HepG2 (cell line): ENCODE measurements around the gene RSF1. TPM values are rescaled to one million over a fixed set of nuclear protein-coding genes. Genes with fewer than 3 reads are reported as not detected.
A peak's percentile ranks its signal among the peaks of the same experiment; 100 is the strongest.

ENCODE experiments used
- CEBPG ChIP-seq: IDR thresholded peaks from 2 replicates; pipeline ENCODE4 v1.6.1; 2016
- CREB1 ChIP-seq, 2 experiments: fragments of 450-650 bp in 1 of 2; IDR thresholded peaks; 2 replicates each; pipeline ENCODE4 v1.6.1; 2016 to 2017; ENCODE audit warnings: control low read depth in 1 of 2, mild to moderate bottlenecking in 1 of 2, missing compliant biosample characterization in 1 of 2, missing genetic modification characterization in 1 of 2
- FOXO1 ChIP-seq: sonication (generic); formaldehyde crosslinking; IDR thresholded peaks from 2 replicates; pipeline ENCODE4 v1.4.0; 2020; ENCODE audit warnings: missing genetic modification reagents
- HHEX ChIP-seq: IDR thresholded peaks from 2 replicates; pipeline ENCODE4 v1.6.1; 2016; ENCODE audit warnings: control low read depth
- KMT2B ChIP-seq: IDR thresholded peaks from 2 replicates; pipeline ENCODE4 v1.6.1; 2016; ENCODE audit warnings: missing genetic modification reagents, missing compliant biosample characterization
- MEF2D ChIP-seq: sonication (generic); formaldehyde crosslinking; IDR thresholded peaks from 2 replicates; pipeline ENCODE4 v1.5.1; 2020; ENCODE audit warnings: mild to moderate bottlenecking, missing genetic modification reagents
- RELA ChIP-seq: sonication (generic); formaldehyde crosslinking; IDR thresholded peaks from 2 replicates; pipeline ENCODE4 v1.4.0; 2020; ENCODE audit warnings: missing genetic modification reagents
- SAFB2 ChIP-seq: sonication (generic); formaldehyde crosslinking; IDR thresholded peaks from 2 replicates; pipeline ENCODE4 v1.5.1; 2020; ENCODE audit warnings: missing genetic modification reagents, low read depth, mild to moderate bottlenecking, borderline replicate concordance
- SRY ChIP-seq: sonication (generic); formaldehyde crosslinking; IDR thresholded peaks from 2 replicates; pipeline ENCODE4 v1.8.0; 2022; ENCODE audit warnings: mild to moderate bottlenecking, missing genetic modification reagents
- XBP1 ChIP-seq: sonication (generic); formaldehyde crosslinking; IDR thresholded peaks from 2 replicates; pipeline ENCODE4 v1.5.0; 2020; ENCODE audit warnings: missing genetic modification reagents
- ZNF138 ChIP-seq: sonication (generic); formaldehyde crosslinking; IDR thresholded peaks from 2 replicates; pipeline ENCODE4 v1.5.0; 2020; ENCODE audit warnings: mild to moderate bottlenecking, low read depth, missing genetic modification reagents
- ZNF20 ChIP-seq: sonication (generic); formaldehyde crosslinking; IDR thresholded peaks from 2 replicates; pipeline ENCODE4 v1.4.0; 2020; ENCODE audit warnings: mild to moderate bottlenecking, moderate library complexity, missing genetic modification reagents
- ZNF441 ChIP-seq: sonication (generic); formaldehyde crosslinking; IDR thresholded peaks from 2 replicates; pipeline ENCODE4 v1.7.0; 2021; ENCODE audit warnings: missing genetic modification reagents, borderline replicate concordance
- ZNF746 ChIP-seq: sonication (generic); formaldehyde crosslinking; IDR thresholded peaks from 2 replicates; pipeline ENCODE4 v1.8.0; 2022; ENCODE audit warnings: mild to moderate bottlenecking, missing genetic modification reagents
- ZNF747 ChIP-seq: sonication (generic); formaldehyde crosslinking; IDR thresholded peaks from 2 replicates; pipeline ENCODE4 v1.8.1; 2023; ENCODE audit warnings: missing genetic modification reagents, mild to moderate bottlenecking, borderline replicate concordance
- ZNF879 ChIP-seq: sonication (generic); formaldehyde crosslinking; IDR thresholded peaks from 2 replicates; pipeline ENCODE4 v1.8.1; 2023; ENCODE audit warnings: missing genetic modification reagents
- polyA plus RNA-seq, 8 experiments: library from polyadenylated mRNA; depleted of rRNA in 3 of 8; stranded (reverse) in 7 of 8; unstranded in 1 of 8; fragments of >200 nt; fragmentation: Illumina TruSeq in 4 of 8; extraction: Trizol in 4 of 8; gene quantifications; 2 replicates each; pipeline versions ENCODE4 v1.2.1 to v1.2.3, GENCODE V29; 2011 to 2016; ENCODE audit warnings: low read depth in 4 of 8, missing spikeins in 1 of 8, mixed read lengths in 1 of 8; ENCODE audit not compliant: insufficient read depth in 1 of 8
- total RNA-seq, 5 experiments: library from RNA; depleted of rRNA; stranded (reverse); fragments of >200 nt; fragmentation: Illumina TruSeq; extraction: Trizol; gene quantifications; 2 replicates each; pipeline ENCODE4 v1.2.3, GENCODE V29; 2016; ENCODE audit warnings: low read depth in 1 of 5
- TF ChIP-seq, protein P1 (sequence below): sonication (generic); formaldehyde crosslinking; IDR thresholded peaks from 2 replicates; pipeline ENCODE4 v1.8.0; 2022; ENCODE audit warnings: mild to moderate bottlenecking, missing genetic modification reagents; ENCODE audit not compliant: insufficient replicate concordance
- TF ChIP-seq, protein P2 (sequence below): sonication (generic); formaldehyde crosslinking; IDR thresholded peaks from 2 replicates; pipeline ENCODE4 v1.8.1; 2023; ENCODE audit warnings: missing genetic modification reagents, inconsistent platforms, borderline replicate concordance
- TF ChIP-seq, protein P3 (sequence below): IDR thresholded peaks from 2 replicates; pipeline ENCODE4 v1.6.1; 2016; ENCODE audit warnings: missing biosample characterization, missing genetic modification reagents, low read depth
- TF ChIP-seq, protein P4 (sequence below): sonication (generic); formaldehyde crosslinking; IDR thresholded peaks from 2 replicates; pipeline ENCODE4 v1.4.0; 2020; ENCODE audit warnings: missing genetic modification reagents
- TF ChIP-seq, protein P5 (sequence below): conservative IDR thresholded peaks from 2 replicates; pipeline ENCODE4 v1.6.1; 2018; ENCODE audit warnings: missing genetic modification reagents

Gene RSF1
- total and polyA plus RNA-seq, 2 of the 13 experiments (the other 11 are each of a cell fraction or from before 2014, with no cell fraction given) = 15.5 to 33.1 TPM

DNA sequence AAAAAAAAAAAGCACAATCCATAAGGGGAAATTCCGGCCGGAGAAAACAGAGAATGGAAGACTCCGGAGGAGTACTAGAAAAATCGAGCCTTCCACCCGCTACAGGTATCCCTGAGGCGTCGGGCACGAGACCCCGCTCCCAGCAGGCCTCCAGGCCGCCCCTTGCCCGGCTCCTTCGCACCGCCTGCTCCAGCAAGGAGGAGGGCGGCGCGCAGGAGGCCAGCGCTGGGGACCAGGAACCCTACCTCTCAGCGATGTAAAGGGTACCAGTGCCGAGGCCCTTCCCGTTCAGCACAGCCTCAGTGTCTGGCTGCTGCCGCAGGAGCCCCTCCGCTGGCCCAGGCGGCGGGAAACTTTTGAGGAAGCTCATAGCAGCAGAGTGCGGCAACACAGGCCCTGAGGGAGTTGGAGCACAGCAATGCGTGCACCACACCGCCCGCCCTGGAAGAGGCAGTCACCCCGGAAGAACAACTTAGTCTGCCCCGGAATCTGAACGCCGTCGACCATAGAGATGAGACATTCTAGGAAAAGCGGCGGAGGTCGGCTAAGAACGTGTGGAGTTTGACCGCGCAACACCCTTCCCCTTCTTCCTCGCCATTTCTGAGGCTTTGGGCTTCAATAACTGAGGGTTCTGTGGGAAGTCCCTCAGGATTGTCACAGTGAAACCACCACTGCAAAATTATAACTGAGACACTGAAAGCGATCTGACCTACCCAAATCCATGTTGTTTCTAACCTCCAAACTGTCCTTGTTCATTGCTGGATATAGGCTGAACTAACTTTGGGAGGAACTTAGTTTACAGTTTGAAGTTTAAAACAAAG is 183.0 kb downstream of the RSF1 start, which contains the start of gene CLNS1A (continued):
- TF ChIP-seq, protein P1, sequence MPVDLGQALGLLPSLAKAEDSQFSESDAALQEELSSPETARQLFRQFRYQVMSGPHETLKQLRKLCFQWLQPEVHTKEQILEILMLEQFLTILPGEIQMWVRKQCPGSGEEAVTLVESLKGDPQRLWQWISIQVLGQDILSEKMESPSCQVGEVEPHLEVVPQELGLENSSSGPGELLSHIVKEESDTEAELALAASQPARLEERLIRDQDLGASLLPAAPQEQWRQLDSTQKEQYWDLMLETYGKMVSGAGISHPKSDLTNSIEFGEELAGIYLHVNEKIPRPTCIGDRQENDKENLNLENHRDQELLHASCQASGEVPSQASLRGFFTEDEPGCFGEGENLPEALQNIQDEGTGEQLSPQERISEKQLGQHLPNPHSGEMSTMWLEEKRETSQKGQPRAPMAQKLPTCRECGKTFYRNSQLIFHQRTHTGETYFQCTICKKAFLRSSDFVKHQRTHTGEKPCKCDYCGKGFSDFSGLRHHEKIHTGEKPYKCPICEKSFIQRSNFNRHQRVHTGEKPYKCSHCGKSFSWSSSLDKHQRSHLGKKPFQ (CRISPR knock-in tag) = no peak
- TF ChIP-seq ZNF441 (CRISPR knock-in tag) = peak; percentile 84
- TF ChIP-seq FOXO1 (CRISPR knock-in tag) = peak; percentile 72
- TF ChIP-seq MEF2D (CRISPR knock-in tag) = peak; percentile 46
- 0 out of 2 replicates have a peak, but pooled peaks have one; percentile 75 for TF ChIP-seq ZNF138 (CRISPR knock-in tag)
- TF ChIP-seq ZNF747 = peak; percentile 78
- TF ChIP-seq ZNF746 = peak; percentile 80
- no peak for TF ChIP-seq HHEX (CRISPR knock-in tag)
- TF ChIP-seq, protein P2, sequence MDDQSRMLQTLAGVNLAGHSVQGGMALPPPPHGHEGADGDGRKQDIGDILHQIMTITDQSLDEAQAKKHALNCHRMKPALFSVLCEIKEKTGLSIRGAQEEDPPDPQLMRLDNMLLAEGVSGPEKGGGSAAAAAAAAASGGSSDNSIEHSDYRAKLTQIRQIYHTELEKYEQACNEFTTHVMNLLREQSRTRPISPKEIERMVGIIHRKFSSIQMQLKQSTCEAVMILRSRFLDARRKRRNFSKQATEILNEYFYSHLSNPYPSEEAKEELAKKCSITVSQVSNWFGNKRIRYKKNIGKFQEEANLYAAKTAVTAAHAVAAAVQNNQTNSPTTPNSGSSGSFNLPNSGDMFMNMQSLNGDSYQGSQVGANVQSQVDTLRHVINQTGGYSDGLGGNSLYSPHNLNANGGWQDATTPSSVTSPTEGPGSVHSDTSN (CRISPR knock-in tag) = no peak
- TF ChIP-seq, protein P3, sequence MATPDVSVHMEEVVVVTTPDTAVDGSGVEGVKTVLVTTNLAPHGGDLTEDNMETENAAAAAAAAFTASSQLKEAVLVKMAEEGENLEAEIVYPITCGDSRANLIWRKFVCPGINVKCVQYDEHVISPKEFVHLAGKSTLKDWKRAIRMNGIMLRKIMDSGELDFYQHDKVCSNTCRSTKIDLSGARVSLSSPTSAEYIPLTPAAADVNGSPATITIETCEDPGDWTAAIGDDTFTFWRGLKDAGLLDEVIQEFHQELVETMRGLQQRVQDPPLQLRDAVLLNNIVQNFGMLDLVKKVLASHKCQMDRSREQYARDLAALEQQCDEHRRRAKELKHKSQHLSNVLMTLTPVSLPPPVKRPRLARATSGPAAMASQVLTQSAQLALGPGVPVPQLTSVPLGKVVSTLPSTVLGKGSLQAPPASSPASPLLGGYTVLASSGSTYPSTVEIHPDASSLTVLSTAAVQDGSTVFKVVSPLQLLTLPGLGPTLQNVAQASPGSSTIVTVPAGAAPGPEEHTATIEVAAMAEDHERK (CRISPR knock-in tag) = no peak
- no peak for TF ChIP-seq CREB1 (IDR thresholded peaks at IDR 0.05)
- TF ChIP-seq CREB1 (CRISPR knock-in tag; IDR thresholded peaks at IDR 0.05) = no peak; the same call in 1 of the 2 replicates
- TF ChIP-seq ZNF20 (CRISPR knock-in tag) = no peak
- no peak for TF ChIP-seq XBP1 (CRISPR knock-in tag)
- TF ChIP-seq SRY (CRISPR knock-in tag) = peak; percentile 96
- TF ChIP-seq, protein P4, sequence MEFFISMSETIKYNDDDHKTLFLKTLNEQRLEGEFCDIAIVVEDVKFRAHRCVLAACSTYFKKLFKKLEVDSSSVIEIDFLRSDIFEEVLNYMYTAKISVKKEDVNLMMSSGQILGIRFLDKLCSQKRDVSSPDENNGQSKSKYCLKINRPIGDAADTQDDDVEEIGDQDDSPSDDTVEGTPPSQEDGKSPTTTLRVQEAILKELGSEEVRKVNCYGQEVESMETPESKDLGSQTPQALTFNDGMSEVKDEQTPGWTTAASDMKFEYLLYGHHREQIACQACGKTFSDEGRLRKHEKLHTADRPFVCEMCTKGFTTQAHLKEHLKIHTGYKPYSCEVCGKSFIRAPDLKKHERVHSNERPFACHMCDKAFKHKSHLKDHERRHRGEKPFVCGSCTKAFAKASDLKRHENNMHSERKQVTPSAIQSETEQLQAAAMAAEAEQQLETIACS (CRISPR knock-in tag) = 0 out of 2 replicates have a peak, but pooled peaks have one; percentile 41
- no peak for TF ChIP-seq ZNF879 (CRISPR knock-in tag)
- TF ChIP-seq SAFB2 = peak; percentile 89; the same call in 1 of the 2 replicates
- TF ChIP-seq KMT2B = peak; percentile 96
- no peak for TF ChIP-seq RELA (CRISPR knock-in tag)
- no peak for TF ChIP-seq CEBPG (CRISPR knock-in tag)
- TF ChIP-seq, protein P5, sequence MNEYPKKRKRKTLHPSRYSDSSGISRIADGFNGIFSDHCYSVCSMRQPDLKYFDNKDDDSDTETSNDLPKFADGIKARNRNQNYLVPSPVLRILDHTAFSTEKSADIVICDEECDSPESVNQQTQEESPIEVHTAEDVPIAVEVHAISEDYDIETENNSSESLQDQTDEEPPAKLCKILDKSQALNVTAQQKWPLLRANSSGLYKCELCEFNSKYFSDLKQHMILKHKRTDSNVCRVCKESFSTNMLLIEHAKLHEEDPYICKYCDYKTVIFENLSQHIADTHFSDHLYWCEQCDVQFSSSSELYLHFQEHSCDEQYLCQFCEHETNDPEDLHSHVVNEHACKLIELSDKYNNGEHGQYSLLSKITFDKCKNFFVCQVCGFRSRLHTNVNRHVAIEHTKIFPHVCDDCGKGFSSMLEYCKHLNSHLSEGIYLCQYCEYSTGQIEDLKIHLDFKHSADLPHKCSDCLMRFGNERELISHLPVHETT (CRISPR knock-in tag) = peak; percentile 77; the same call in 1 of the 2 replicates
